ENCODE measurements around the gene PSKH1.

Gene PSKH1

GRCh38 chr16:67846063-67846319 is 47.1 kb upstream of the PSKH1 start:
- Histone ChIP-seq H2AFZ (ENCODE audit: low read depth) (peak overlapping the region; percentile 51), H3K27me3 (ENCODE audit: insufficient read depth, low read depth) (no peaks in the 10 kb centered on the region), H4K20me1 (ENCODE audit: insufficient read depth) (no peaks in the 10 kb centered on the region), H3K79me2 (ENCODE audit: insufficient read depth, low read depth) (peaks cover 70% of the 10 kb centered on the region), H3K36me3 (ENCODE audit: insufficient read depth) (no peaks in the 10 kb centered on the region), H3K4me1 (ENCODE audit: low read depth, poor library complexity, severe bottlenecking) (peaks cover 37% of the 10 kb centered on the region), H3K4me3 (IDR thresholded peaks at IDR 0.05; ENCODE audit: insufficient read depth, low read depth, low read length) (no peak overlapping the region), H3K9ac (peak overlapping the region; percentile 77; the same call in 1 of the 2 replicates), H3K27ac (peak overlapping the region; percentile 58), H3K4me2 (peak overlapping the region; percentile 88)
- TF ChIP-seq CTCF (conservative IDR thresholded peaks at IDR 0.05; ENCODE audit: low read depth, low read length): no peak

- Histone ChIP-seq H2AFZ (ENCODE audit: low read depth) (peak within 1 kb of the TSS; percentile 55), H3K4me3 (IDR thresholded peaks at IDR 0.05; ENCODE audit: insufficient read depth, low read depth, low read length) (no peak within 1 kb of the TSS), H3K27me3 (ENCODE audit: insufficient read depth, low read depth) (no peaks in the 10 kb centered on the region), H3K4me1 (ENCODE audit: low read depth, poor library complexity, severe bottlenecking) (peaks cover 33% of the 10 kb centered on the region), H4K20me1 (ENCODE audit: insufficient read depth) (no peaks in the 10 kb centered on the region), H3K27ac (peak within 1 kb of the TSS; percentile 58), H3K79me2 (ENCODE audit: insufficient read depth, low read depth) (peaks cover 75% of the 10 kb centered on the region), H3K9ac (peak within 1 kb of the TSS; percentile 77), H3K4me2 (peak within 1 kb of the TSS; percentile 88), H3K36me3 (ENCODE audit: insufficient read depth) (no peaks in the 10 kb centered on the region)
- no peak for TF ChIP-seq CTCF (conservative IDR thresholded peaks at IDR 0.05; ENCODE audit: low read depth, low read length)
Observed at GRCh38 chr16:67846320-67847063, 46.6 kb upstream of the PSKH1 start, which contains the start of gene NUTF2. TSS of gene NUTF2 (plus strand) at chr16:67846933. CDS start at chr16:67865131, 18,198 bp downstream.

- Histone ChIP-seq H4K20me1 (ENCODE audit: insufficient read depth) (no peaks in the 10 kb centered on the region), H3K27ac (peak within 1 kb of the TSS; percentile 58), H2AFZ (ENCODE audit: low read depth) (peak within 1 kb of the TSS; percentile 55), H3K27me3 (ENCODE audit: insufficient read depth, low read depth) (no peaks in the 10 kb centered on the region), H3K79me2 (ENCODE audit: insufficient read depth, low read depth) (peaks cover 82% of the 10 kb centered on the region), H3K4me1 (ENCODE audit: low read depth, poor library complexity, severe bottlenecking) (peaks cover 33% of the 10 kb centered on the region), H3K9ac (peak within 1 kb of the TSS; percentile 77), H3K4me3 (IDR thresholded peaks at IDR 0.05; ENCODE audit: insufficient read depth, low read depth, low read length) (no peak within 1 kb of the TSS), H3K36me3 (ENCODE audit: insufficient read depth) (no peaks in the 10 kb centered on the region), H3K4me2 (peak within 1 kb of the TSS; percentile 88)
- no peak for TF ChIP-seq CTCF (conservative IDR thresholded peaks at IDR 0.05; ENCODE audit: low read depth, low read length)
Observed at GRCh38 chr16:67847064-67847861, 45.8 kb upstream of the PSKH1 start, which contains the start of gene CENPT. TSS of gene CENPT (minus strand) at chr16:67847693. CDS start at chr16:67833859, 13,834 bp downstream.

GRCh38 chr16:67848118-67848517 is 44.9 kb upstream of the PSKH1 start:
- H4K20me1 ChIP-seq (ENCODE audit: insufficient read depth): no peaks in the 10 kb centered on the region
- no peaks in the 10 kb centered on the region for H3K27me3 ChIP-seq (ENCODE audit: insufficient read depth, low read depth)
- H3K9ac ChIP-seq: peak overlapping the region; percentile 77; the same call in 1 of the 2 replicates
- peaks cover 83% of the 10 kb centered on the region for H3K79me2 ChIP-seq (ENCODE audit: insufficient read depth, low read depth)
- H3K27ac ChIP-seq: no peak overlapping the region
- peak overlapping the region; percentile 86 for H3K4me2 ChIP-seq
- no peak for TF ChIP-seq CTCF (conservative IDR thresholded peaks at IDR 0.05; ENCODE audit: low read depth, low read length)
- H3K36me3 ChIP-seq (ENCODE audit: insufficient read depth): no peaks in the 10 kb centered on the region
- no peak overlapping the region for H2AFZ ChIP-seq (ENCODE audit: low read depth)
- no peak overlapping the region for H3K4me3 ChIP-seq (IDR thresholded peaks at IDR 0.05; ENCODE audit: insufficient read depth, low read depth, low read length)
- H3K4me1 ChIP-seq (ENCODE audit: low read depth, poor library complexity, severe bottlenecking): peaks cover 33% of the 10 kb centered on the region

All from KMS-11 (cell line).